Pulmonary artery endothelial cell (primary cell): ENCODE measurements around the gene FOXN3. TPM values are rescaled to one million over a fixed set of nuclear protein-coding genes. Genes with fewer than 3 reads are reported as not detected.

ENCODE experiments used
- DNase-seq: peaks from one replicate; pipeline ENCODE4 v3.0.0-alpha.2; 2011; ENCODE audit warnings: low read depth, low spot score
- total RNA-seq: library from RNA; depleted of rRNA; stranded (reverse); fragments of >200 nt; gene quantifications from 2 replicates; pipeline ENCODE4 v1.2.3, GENCODE V29; 2014

The FOXN3 gene
- total RNA-seq, 1 donor from 2014 or later = 14.2 TPM

- DNase-seq = no peak
These were observed 180.2 kb downstream of the FOXN3 start for GRCh38 chr14:89236851-89237250.

- no peak for DNase-seq
These were observed 183.8 kb downstream of the FOXN3 start for GRCh38 chr14:89233184-89233583.

GRCh38 chr14:89232265-89233070 is 184.6 kb downstream of the FOXN3 start:
- no peak for DNase-seq

- DNase-seq = no peak
These were observed 185.5 kb downstream of the FOXN3 start for GRCh38 chr14:89231426-89232113.

GRCh38 chr14:89228921-89229639 is 188.0 kb downstream of the FOXN3 start:
- no peak for DNase-seq

- DNase-seq = no peak
These were observed 189.6 kb downstream of the FOXN3 start for GRCh38 chr14:89227496-89227836.

GRCh38 chr14:89226801-89227495 is 190.1 kb downstream of the FOXN3 start:
- DNase-seq = no peak

- DNase-seq = no peak
These were observed 191.4 kb downstream of the FOXN3 start for GRCh38 chr14:89225607-89226006.

GRCh38 chr14:89221109-89221810 is 195.8 kb downstream of the FOXN3 start:
- DNase-seq = peak; percentile 73

GRCh38 chr14:89219051-89219450 is 198.0 kb downstream of the FOXN3 start:
- no peak for DNase-seq

- DNase-seq = no peak
These were observed 199.1 kb downstream of the FOXN3 start for GRCh38 chr14:89217891-89218290.

GRCh38 chr14:89215531-89215930 is 201.5 kb downstream of the FOXN3 start:
- no peak for DNase-seq

GRCh38 chr14:89215114-89215513 is 201.9 kb downstream of the FOXN3 start:
- DNase-seq = no peak

GRCh38 chr14:89214221-89214965 is 202.6 kb downstream of the FOXN3 start:
- DNase-seq = peak; percentile 36

- DNase-seq = no peak
These were observed 204.4 kb downstream of the FOXN3 start for GRCh38 chr14:89212386-89213235.

GRCh38 chr14:89209558-89209957 is 207.5 kb downstream of the FOXN3 start:
- no peak for DNase-seq

GRCh38 chr14:89207925-89208328 is 209.1 kb downstream of the FOXN3 start:
- no peak for DNase-seq

- DNase-seq = no peak
These were observed 210.5 kb downstream of the FOXN3 start for GRCh38 chr14:89206389-89207031.
